Right forelimb (tissue), 1 donor: Measurements from ENCODE around the gene RNF220.
A peak's percentile ranks its signal among the peaks of the same experiment; 100 is the strongest.

ENCODE experiments used
- DNase-seq: peaks from one replicate; pipeline ENCODE4 v3.0.0-alpha.2; 2018

RNF220 gene

DNA sequence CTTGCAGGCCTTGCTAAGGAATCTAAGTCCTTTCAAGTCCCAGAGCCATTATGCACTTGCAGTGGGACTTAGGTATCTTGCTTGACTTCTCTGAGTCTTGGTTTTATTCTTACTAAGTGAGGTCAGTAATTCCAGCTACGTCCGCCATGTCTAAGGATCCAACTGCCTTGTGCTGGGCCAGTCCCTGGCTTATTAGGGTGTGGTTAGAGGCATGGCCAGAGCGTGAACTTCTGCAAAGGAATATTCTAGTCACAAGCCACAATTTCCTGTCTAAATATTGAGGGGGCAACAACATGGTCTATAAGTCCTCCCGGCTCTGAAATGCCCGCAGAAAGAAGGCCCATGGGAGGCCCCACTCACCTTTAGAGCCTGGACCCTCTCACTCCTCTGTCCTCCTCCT is 186.3 kb downstream of the RNF220 start:
- DNase-seq: no peak

DNA sequence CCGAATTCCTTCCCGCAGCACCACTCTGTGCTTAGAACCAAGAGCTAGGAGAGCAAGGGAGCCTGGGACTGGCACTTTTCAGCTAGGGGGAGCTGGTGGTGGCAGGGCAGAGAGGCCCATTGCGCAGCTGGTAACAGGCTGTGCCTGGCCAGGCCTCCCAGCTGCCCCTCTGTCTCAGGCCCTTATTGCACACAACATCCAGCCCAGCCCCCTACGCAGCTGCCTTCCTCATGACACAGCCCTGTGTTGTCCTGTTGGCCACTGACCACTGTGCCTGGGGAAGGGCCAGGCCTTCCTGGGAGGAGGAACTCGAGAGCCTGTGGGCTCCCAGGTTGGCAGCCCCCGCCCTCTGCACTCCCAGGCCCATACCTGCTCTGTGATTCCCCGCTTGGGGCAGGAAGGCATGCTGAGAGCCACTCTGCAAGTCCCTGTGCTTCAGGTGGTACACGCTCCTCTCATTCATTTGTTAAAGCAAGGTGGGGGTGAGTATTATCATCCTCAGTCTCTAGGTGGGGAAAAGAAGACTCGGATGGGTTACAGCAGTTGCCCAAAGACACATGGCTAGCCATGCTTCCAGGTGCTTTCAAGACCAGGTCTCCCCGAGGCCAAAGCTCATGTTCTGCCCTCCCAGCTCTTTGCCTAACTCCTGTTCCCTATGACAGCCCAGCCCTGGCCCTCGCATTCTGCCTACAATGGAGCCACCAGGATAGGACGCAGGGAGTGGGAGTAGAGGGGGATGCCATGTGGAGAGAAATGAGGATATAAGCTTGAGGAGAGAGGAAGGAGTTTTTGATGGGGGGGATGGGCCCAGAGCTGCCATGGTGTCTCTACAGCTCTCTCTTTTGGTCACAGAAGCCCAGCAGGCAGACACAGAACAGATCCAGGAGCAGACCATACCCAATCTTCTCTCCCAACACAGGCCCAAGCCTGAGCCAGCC is 187.4 kb downstream of the RNF220 start:
- no peak for DNase-seq

DNA sequence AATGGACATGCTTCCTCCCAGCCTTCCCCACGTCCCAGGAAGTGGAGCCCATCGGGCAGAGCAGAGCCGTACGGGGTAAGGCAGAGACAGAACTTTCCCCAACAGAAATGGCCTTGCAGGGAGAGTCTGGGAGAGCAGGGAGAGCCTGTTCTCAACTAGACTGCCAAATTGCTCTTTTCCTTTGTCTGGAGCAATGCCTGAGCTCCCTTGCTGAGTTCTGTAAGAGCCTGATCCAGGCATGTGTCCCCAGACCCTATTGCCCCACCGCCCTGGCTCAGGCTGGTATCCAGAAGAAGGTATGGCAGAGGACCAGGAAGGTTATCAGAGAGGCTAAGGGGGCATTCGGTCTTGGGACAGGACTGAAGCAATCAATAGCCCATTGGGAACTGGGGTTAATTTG is 189.3 kb downstream of the RNF220 start:
- no peak for DNase-seq

DNA sequence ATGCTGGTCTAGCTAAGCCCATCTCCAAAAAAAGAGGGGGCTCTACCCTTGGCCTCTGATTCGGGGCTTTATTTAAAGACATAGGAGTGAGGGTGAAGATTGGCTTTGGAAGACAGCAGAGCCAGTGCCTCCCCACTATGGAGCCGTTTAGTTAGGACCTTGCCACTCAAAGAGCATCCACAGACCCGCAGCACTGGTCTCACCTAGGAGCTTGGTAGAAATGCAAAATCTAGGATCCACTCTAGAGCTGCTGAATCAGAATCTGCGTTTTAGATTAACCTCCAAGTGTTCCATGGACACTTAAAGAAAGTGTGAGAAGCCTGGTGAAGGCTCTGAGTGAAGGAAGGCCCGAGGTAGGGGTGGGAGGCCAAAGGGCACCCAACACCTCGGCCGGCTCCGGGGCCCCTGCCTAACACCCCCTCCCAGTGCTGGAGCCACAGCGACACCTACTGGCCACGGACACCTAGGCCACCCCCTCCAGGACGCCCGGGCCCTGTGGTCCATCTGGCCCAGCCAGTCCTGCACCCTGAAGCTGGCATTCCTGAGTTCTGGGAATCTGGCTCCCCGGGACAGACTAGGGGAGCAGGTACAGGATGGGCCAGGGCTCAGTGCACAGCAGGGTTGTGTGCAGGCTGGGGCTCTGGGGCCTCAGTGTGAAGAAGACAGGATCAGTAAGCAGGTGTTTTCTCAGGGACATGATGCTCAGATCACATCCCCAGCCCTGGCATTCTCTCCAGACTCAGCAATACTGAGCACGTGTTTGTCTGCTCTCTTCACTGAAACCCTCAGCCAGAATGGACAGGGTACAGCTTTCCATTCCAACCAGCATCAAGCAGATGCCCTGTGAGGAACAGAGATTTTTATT is 190.0 kb downstream of the RNF220 start:
- DNase-seq: peak; percentile 85

DNA sequence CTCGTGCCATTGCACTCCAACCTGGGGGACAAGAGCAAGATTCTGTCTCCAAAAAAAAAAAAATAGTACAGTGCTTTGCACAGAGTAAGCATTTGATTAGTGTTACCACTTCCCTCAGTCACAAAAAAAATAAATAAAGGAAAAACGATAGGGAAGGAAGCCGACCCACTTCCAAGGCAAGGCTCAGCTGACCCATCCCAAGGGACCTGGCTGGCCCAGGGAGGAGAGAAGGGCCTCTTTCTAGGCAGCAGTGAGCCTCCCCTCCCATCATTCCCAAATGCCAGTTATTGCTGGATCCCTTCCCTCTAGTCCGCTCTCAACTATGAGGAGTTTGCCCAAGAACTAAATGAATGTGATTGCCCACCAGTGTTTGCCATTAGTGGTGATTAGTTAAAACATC is 191.5 kb downstream of the RNF220 start:
- no peak for DNase-seq

DNA sequence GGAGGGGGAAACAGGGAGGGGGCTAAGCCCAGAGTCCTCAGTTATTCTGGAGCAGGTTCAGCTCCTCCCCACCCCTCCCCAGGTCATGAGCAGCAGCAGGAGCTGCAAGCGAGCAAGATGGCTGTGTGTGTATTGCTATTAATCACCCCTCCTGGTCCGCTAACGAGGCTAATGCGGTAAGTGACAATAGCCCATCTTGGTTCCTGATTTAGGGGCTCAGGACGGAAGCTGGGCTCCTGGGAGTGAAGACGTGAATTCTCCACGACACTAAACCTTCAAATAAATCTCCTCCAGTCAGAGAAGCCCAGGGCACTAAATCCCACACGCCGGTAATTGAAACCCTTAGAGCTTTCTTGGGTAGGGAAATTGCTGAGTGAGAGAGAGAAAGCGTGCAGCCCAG is 193.1 kb downstream of the RNF220 start:
- no peak for DNase-seq

DNA sequence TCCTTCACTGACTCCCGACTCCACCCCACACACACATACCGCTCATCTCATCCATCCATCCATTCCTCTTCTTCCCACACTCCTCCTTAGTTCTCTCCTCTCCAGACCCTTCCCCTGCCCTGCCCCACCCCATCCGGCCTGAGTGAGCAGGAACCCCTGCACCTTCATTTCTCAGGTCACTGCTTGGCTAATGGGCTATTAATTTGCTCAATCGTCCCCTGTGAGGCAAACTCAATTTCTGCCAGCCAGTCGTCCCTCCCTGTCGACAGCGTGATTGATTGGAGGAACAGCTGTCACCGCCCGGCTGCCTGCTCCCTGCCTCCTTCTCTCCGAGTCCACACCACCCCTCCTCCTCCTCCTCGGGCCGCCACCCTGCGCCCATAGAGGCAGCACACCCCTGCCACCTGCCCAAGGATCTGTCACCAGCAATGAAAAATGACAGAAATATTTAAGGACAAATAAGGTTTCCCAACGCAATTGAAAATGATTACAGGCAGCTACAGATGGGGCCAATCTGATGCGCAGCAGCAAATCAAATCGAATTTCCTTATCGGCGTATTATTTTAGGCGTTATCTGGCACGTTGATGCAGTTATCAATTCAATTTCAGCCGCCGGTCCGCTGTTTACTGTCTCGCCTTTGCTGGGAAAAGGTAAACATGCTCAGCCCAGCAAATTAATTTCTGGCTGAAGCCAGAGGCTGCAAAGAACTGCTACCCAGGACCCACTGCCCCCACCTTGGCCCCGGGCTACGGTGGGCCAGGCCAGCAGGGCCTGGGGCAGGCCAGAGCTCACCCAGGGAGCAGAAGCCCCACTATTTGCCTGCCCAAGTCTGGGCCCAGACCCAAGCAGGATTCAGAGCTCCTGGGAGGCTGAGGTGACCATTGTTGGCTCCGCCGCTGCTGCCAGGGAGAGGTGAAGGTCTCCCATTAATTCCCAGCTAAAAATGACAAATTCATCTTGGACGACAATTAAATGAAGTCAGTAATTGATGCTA is 197.9 kb downstream of the RNF220 start:
- DNase-seq: no peak

DNA sequence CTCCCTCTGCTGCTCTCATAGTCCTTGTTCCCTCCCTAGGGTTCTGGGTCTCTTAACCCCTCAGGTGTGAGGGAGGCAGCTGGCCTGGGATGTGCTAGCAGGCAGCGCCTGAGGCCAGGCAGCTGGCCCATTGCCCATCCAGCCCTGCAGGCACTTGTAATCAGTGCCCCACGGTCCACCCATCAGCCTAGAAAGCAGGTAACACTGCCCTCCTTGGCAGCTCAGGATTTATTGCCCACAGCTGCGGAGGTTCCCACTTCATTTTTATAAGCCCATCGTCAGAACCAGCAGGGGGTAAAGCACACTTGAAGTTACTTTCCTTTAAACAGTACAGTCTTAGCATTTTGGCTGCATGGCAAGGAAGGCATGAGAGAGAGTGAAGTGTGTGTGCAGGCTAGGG is 198.7 kb downstream of the RNF220 start:
- DNase-seq: no peak

DNA sequence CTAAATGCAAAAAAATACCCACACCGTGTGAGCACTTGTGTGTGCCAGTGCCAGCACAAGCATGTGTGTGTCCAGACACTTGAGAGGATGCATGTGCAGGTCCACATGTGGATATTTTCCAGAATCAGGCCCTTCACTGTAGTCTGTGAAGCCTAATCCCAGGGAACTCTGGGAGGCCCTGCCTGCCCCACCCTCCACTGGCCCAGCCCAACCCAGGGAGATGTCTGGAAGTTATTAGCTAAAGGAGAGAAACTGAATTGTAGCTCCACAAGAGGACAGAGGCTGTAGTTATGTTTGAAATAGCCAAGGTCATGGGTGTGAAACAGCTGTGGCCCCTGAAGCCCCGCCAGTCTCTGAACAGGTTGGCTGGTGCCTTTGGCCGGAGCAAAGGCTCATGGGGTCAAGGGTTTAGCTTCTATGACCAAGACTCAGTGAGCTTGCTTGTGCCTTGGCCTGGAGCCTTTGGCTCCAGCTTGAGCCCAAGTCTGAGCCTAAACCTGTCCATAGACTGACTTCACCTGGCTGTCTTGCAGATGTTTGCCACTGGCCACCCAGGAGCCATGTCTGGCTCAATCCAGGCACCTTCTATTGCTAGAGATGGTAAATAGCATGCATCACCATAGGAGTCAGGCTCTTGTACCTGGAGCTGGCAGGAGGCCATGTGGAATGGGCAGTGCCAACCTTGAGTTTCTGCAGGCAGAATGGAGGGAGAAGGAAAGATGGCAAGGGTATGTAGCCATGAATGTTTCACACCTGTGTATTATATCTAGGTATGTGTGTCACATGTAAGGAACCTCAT is 199.3 kb downstream of the RNF220 start:
- DNase-seq: no peak

DNA sequence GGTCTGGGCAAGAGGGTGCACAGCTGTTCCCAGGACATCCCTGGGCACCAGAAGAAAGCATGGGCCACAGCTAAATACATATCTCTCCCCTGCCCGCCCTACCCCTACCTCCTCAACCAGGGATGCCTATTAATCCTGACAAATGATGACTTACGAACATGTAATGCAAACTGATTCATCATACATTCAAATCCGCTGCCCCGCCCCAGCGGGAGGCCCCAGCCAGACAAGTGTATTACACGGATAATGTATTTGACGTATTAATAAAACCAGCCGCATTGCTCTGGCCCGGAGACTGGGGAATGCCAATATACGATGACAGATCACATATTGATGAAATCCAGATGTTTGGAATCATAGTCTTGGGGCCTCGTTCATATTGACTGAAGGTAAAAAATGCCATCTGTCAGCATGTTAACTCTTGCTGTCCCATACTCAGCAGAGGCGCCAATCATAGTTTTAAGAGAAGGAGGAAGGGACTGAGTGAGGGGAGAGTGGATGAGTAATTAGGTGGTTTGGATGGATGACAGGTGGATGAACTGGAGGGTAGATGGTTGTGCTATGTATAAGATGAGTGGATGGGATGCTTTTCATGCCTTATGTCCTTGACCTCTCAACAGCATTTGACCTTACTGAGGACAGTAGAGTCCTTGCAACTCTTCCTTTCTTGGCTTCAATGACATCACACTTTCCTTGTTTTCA is 201.0 kb downstream of the RNF220 start:
- DNase-seq: no peak

DNA sequence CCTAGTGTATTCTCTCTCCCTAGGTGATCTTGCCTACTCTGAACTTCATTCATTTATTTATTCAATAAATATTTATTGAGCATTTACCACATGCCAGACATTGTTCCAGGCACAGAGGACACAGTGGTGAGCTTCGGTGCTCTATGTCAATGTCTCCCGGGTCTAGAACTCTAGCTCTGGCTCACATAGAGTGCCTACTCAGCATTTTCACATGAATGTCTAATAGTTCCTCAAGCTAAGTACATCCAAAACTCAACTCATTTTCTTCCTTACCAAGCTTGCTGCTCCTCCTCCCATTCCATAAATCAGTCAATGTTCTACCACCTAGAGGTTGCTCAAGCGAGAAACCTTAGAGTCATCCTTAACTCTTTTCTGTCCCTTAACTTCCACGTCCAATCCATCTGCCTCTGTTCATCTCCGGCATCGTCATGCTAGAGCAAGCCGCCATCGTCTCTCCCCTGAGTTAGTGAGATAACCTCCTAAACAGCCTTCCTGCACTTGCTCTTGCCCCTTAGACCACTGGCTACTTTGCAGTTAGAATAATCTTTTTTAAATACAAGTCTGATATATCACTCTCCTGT is 201.7 kb downstream of the RNF220 start:
- no peak for DNase-seq

DNA sequence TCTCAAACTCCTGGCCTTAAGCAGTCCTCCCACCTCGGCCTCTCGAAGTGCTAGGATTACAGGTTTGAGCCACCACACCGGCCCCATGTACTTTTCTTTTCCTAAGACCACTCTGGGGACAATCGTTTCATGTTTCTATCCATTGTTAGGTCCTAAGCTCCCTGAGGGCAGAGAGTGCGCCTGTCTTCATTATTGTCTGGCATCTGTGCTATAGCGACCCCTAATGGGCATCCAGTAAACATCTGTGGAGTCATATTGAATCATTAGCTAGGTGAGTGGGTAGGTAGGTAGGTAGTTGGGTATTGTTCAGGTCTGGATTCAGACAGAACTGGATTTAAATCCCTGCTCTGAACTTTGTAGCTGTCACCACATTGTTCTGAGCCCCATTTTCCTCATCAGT is 203.1 kb downstream of the RNF220 start:
- DNase-seq: no peak

DNA sequence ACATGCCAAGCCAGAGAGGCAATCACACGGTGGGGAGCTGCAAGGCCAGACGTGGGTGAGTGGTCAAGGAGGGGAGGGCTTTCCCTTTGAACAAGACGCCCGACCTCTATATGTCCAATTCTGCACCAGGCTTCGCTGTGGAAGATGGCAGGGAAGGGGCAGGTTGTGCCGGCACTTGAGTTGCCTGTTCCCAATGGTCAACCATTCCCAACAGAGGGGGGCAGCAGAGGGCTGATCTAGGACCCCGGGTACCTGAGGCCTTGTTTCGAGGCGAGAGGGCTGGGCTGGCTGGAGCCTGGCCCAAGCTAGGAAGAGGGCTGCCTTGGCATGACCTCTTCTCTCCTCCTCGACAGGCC is 204.3 kb downstream of the RNF220 start:
- no peak for DNase-seq

DNA sequence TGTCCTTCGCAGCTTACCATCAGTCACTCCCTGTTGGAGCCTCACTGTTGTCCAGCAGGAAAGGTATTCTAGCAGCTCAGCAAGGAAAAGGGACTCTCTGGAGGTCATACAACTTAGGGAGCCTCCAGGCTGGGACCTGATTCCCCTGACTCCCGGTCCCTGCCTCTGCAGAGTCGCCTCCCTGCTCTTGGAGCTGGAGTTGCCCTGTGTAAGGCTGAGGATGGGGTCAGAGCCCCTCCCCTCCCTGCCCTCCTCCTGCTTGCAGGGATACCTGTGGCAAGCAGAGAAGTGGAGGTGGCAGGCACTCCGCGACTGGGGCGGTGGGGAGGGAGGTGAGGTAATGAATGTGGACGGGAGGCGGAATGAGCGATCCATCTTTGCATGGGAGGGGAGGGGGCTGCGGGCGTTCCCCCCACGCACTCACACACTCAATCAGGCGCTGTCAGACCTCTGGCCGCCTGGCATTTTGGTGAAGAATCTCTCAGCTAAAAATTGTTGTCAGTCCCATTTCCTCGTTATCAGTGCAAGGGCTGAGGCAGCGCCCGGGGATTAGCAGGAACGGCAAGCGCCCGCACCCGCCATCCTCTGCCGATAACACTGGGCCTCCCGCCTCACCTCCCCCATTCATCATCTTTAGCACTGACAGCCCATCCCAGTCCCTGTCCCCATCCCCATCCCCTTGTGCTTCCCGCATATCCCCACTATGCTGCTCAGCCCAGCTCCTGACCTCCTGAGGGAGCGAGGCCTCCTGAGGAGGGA is 204.9 kb downstream of the RNF220 start:
- DNase-seq: no peak

DNA sequence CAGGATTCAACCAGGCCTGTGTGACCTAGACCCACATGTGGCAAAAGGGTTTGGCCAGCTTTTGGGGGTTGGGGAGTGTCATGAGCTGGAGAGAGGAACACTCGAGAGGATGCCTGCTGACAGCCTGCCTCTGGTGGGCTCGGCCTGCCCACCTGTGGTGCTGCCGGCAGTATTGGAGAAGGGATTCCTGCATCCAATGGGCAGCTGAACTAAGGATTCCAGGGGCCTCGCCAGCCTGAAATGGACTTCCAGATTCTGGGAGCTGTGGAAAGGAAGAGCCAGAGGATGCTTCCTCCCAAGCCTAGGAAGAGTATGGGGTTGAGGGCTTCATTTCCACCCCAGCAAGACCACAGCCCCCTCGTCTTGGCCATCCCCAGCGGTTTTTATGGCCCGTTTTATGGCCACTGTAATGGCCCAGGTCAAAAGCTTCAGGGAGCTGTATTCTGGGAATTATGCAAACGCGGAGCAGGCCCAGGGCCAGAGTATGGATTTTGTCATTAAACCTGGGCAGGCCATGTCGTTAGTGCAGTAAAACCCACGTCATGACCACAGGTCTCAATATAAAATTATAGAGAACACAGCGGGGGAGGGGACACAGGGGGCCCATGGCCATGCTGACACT is 205.6 kb downstream of the RNF220 start:
- DNase-seq: no peak

DNA sequence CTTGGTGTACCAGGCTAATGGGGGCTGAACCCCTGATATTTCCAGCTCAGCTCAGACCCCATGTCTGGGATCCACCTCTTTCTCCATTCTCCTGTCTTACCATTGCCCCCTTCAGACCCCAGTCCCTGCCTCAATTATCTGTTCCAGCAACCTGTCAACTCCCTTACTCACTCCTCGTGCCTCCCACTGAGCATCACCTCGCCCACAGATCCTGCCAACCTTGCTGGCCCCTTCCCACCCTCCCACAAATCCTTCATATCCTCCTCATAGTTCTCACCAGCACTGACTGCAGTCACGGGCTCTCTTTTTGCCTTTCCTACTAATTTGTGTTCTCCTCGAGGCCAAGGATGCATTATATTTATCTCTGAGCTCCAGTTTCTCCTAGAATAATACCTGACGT is 206.4 kb downstream of the RNF220 start:
- DNase-seq: no peak

DNA sequence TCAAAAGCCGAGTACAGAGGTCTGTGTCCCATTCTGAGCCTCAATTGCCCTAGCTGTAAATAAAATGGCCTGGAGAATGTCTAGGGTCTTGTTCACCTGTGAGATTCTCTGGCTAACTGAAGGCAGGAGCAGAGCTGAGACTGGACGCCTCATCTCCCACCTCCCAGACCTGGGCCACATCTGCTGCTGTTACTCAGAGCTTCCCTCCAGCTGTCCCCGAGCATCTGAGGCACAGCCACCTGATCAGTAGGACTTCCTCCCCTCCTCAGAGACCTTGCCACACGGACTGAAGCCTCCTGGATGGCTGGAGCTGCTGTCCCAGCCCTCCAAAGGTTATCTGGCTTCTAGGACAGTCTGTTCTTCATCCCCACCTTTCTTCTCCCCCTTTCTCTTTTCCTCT is 206.8 kb downstream of the RNF220 start:
- DNase-seq: no peak

DNA sequence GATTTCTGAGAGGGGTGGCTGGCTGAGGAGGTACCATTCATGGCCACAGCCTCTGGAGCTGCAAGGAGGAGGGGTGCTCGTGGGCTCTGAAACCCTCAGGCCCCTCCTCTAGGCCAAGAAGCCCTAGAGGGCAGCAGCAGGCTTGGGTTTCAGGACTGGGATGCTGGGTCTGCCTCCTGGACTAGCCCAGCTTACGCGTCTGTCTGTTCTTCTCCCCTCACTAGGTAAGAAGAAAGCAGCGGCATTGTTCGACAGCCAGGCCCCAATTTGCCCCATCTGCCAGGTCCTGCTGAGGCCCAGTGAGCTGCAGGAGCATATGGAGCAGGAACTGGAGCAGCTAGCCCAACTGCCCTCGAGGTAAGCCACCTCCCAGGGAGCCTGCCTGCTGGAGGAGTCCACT is 208.9 kb downstream of the RNF220 start:
- no peak for DNase-seq

DNA sequence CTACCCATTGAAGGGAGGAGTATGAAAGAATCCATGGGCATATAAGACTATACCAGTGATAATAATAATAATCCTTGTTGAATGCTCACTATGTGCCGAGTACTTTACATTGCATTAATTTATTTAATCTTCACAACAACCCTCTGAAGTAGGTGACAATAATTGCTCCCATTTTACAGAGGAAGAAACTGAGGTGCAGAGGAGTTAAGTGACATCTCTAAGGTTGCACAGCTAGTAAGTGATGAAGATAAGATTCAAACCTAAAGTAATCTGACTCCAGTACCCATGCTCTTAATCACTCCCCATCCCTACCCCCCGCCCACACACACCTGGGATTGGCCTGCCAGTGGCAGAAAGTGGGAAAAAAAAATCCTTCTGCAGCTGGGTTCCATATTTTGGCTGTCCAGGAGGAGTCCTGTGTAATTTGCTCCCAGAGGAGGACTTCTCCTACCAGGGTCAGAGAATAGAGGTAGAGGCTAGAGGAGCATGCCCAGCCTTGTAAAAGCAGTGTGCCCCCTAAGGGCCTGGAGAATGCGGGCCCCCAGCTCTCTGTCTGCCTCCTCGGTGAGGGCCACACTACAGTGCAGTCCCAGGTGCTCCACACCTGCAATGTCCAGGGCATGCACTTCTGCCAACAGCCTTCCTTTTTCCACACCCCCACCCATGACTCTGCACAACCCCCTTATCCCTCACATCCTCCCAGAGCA is 211.4 kb downstream of the RNF220 start:
- no peak for DNase-seq
